GM12878 (cell line): ENCODE data around the gene ADPRHL1. TPM values are rescaled to one million over a fixed set of nuclear protein-coding genes. Genes with fewer than 3 reads are reported as not detected.

Experiments used
- ATAC-seq: fragments of 200-7000 bp; cut with Tn5 transposase; 3 replicates; pipeline ENCODE4 v1.9.1; 2020; ENCODE audit warnings: mild to moderate bottlenecking, moderate library complexity
- BruUV-seq: library from RNA; stranded (reverse); fragments of 400-500 nt; replicated peaks from 2 replicates; lab custom pipeline; 2021; lab: Mats Ljungman, UMichigan
- CTCF ChIA-PET: fragments of 300-600 bp; sonication (Branson Sonifier 250); formaldehyde crosslinking; extraction: SDS; loops from one replicate; lab custom pipeline; 2021; ENCODE audit warnings: inconsistent platforms; lab: Yijun Ruan, JAX
- POLR2A ChIA-PET: fragments of 350-600 bp; formaldehyde crosslinking; extraction: SDS; loops from one replicate; lab custom pipeline; 2021; ENCODE audit warnings: inconsistent platforms; lab: Charles Lee
- RAD21 ChIA-PET: fragments of 300-600 bp; sonication (Branson Sonifier 250); formaldehyde crosslinking; loops from one replicate; lab custom pipeline; 2023; ENCODE audit warnings: antibody characterized with exemption; ENCODE audit not compliant: unreplicated experiment; lab: Charles Lee
- SMC1A ChIA-PET: fragments of 300-600 bp; sonication (Branson Sonifier 250); formaldehyde crosslinking; loops from one replicate; lab custom pipeline; 2023; ENCODE audit not compliant: unreplicated experiment, uncharacterized antibody; lab: Charles Lee
- DNase-seq: peaks from one replicate; pipeline ENCODE4 v3.0.0-alpha.2; 2011; ENCODE audit warnings: low read depth, low spot score
- FAIRE-seq: peaks from 3 replicates; lab custom pipeline; 2011; peaks lifted over from hg19 to GRCh38; lab: Jason Lieb, UNC
- H2AFZ ChIP-seq: 2 replicates; pipeline ENCODE4 v1.6.0; 2011; ENCODE audit warnings: low read depth, low read length, control low read depth; ENCODE audit not compliant: control insufficient read depth
- H3K27ac ChIP-seq: 2 replicates; pipeline ENCODE4 v1.5.1; 2011; ENCODE audit warnings: control low read depth; ENCODE audit not compliant: control insufficient read depth, insufficient read depth
- H3K27me3 ChIP-seq, 2 experiments: replicated peaks in 1 of 2; 2 replicates each; pipeline versions ENCODE4 v1.6.0 to v1.6.1; 2011; ENCODE audit warnings: low read length in 1 of 2; ENCODE audit not compliant: control insufficient read depth in 2 of 2, insufficient read depth in 2 of 2
- H3K36me3 ChIP-seq, 2 experiments: 2 replicates each; pipeline ENCODE4 v1.5.1; 2011; ENCODE audit warnings: low read length in 1 of 2; ENCODE audit not compliant: control insufficient read depth in 2 of 2, insufficient read depth in 2 of 2
- H3K4me1 ChIP-seq: 2 replicates; pipeline ENCODE4 v1.6.1; 2011; ENCODE audit warnings: mild to moderate bottlenecking, low read length, moderate library complexity, mixed read lengths; ENCODE audit not compliant: control insufficient read depth, insufficient read depth
- H3K4me2 ChIP-seq: 2 replicates; pipeline ENCODE4 v1.6.0; 2011; ENCODE audit warnings: control low read depth; ENCODE audit not compliant: control insufficient read depth, insufficient read depth
- H3K4me3 ChIP-seq: fragments of 200-600 bp; sonication (generic); 2 replicates; pipeline ENCODE4 v1.5.1; 2016
- H3K79me2 ChIP-seq: 2 replicates; pipeline ENCODE4 v1.6.0; 2011; ENCODE audit warnings: low read length; ENCODE audit not compliant: control insufficient read depth, insufficient read depth
- H3K9ac ChIP-seq: 2 replicates; pipeline ENCODE4 v1.8.0; 2011; ENCODE audit warnings: low read length, control low read depth, mixed read lengths; ENCODE audit not compliant: control insufficient read depth, insufficient read depth
- H3K9me3 ChIP-seq: replicated peaks from 3 replicates; pipeline ENCODE4 v1.5.1; 2011; ENCODE audit warnings: mild to moderate bottlenecking, low read length; ENCODE audit not compliant: control insufficient read depth, insufficient read depth
- H4K20me1 ChIP-seq: 2 replicates; pipeline ENCODE4 v1.6.0; 2011; ENCODE audit not compliant: control insufficient read depth, insufficient read depth
- BMI1 ChIP-seq: fragments of 450-650 bp; IDR thresholded peaks from 2 replicates; pipeline ENCODE4 v1.6.1; 2016; ENCODE audit warnings: mild to moderate bottlenecking, moderate library complexity, borderline replicate concordance
- CBX3 ChIP-seq: fragments of 200-600 bp; sonication (generic); IDR thresholded peaks from 2 replicates; pipeline ENCODE4 v1.6.1; 2016; ENCODE audit warnings: low read depth, borderline replicate concordance
- CEBPB ChIP-seq, 2 experiments: fragments of 150-350 bp in 1 of 2; IDR thresholded peaks; 2 replicates each; pipeline ENCODE4 v1.6.1; 2012 to 2014; ENCODE audit warnings: low read depth in 2 of 2, low read length in 2 of 2, borderline replicate concordance in 1 of 2, inconsistent platforms in 1 of 2
- CREB1 ChIP-seq: IDR thresholded peaks from 2 replicates; pipeline ENCODE4 v1.6.1; 2012; ENCODE audit warnings: low read depth, mild to moderate bottlenecking, inconsistent platforms
- FOS ChIP-seq: IDR thresholded peaks from 3 replicates; pipeline ENCODE4 v1.6.1; 2011; ENCODE audit warnings: borderline replicate concordance; ENCODE audit not compliant: insufficient read length; ENCODE audit errors: extremely low read depth
- GABPA ChIP-seq: IDR thresholded peaks from 2 replicates; pipeline ENCODE4 v1.6.1; 2014; ENCODE audit warnings: antibody characterized with exemption, low read depth, mild to moderate bottlenecking, inconsistent platforms
- HDAC6 ChIP-seq: fragments of 200-600 bp; sonication (generic); IDR thresholded peaks from one replicate; pipeline ENCODE4 v1.8.0; 2017; ENCODE audit warnings: antibody characterized with exemption; ENCODE audit not compliant: unreplicated experiment
- IKZF1 ChIP-seq: fragments of 450-650 bp; conservative IDR thresholded peaks from 2 replicates; pipeline ENCODE4 v1.6.1; 2017; ENCODE audit warnings: antibody characterized with exemption, mild to moderate bottlenecking
- IRF3 ChIP-seq: fragments of 450-650 bp; IDR thresholded peaks from 2 replicates; pipeline ENCODE4 v1.6.1; 2014; ENCODE audit warnings: mild to moderate bottlenecking
- LARP7 ChIP-seq: fragments of 450-650 bp; IDR thresholded peaks from 2 replicates; pipeline ENCODE4 v1.6.1; 2017; ENCODE audit warnings: mild to moderate bottlenecking
- NBN ChIP-seq: fragments of 450-650 bp; IDR thresholded peaks from 2 replicates; pipeline ENCODE4 v1.6.1; 2016
- RAD51 ChIP-seq: fragments of 450-650 bp; IDR thresholded peaks from 2 replicates; pipeline ENCODE4 v1.6.1; 2016; ENCODE audit warnings: moderate library complexity, mild to moderate bottlenecking, inconsistent platforms
- SMC3 ChIP-seq: IDR thresholded peaks from 2 replicates; pipeline ENCODE4 v1.6.1; 2011; ENCODE audit warnings: low read length, improper control_type of control experiment, borderline replicate concordance
- SREBF2 ChIP-seq: IDR thresholded peaks from 2 replicates; pipeline ENCODE4 v1.6.1; 2012; ENCODE audit warnings: mild to moderate bottlenecking, low read length
- TCF12 ChIP-seq: IDR thresholded peaks from 2 replicates; pipeline ENCODE4 v1.6.1; 2011; ENCODE audit warnings: low read depth, mild to moderate bottlenecking, low read length
- WRNIP1 ChIP-seq: IDR thresholded peaks from 2 replicates; pipeline ENCODE4 v1.6.1; 2011; ENCODE audit warnings: low read depth, low read length, improper control_type of control experiment, borderline replicate concordance
- YY1 ChIP-seq: IDR thresholded peaks from 2 replicates; pipeline ENCODE4 v1.6.1; 2011; ENCODE audit warnings: low read depth, mild to moderate bottlenecking, low read length
- ZNF687 ChIP-seq: fragments of 450-650 bp; IDR thresholded peaks from 2 replicates; pipeline ENCODE4 v1.6.1; 2017; ENCODE audit warnings: mild to moderate bottlenecking, moderate library complexity
- WGBS: methylation state at CpG from one replicate; pipeline ENCODE4 v1.1.6; 2016; ENCODE audit warnings: low lambda C conversion rate; ENCODE audit not compliant: insufficient replicate concordance, insufficient coverage; ENCODE audit errors: missing lambda C conversion rate; 5-methylcytosine and 5-hydroxymethylcytosine counted together
- in situ Hi-C: fragments of 300-500 bp; cut with MboI; formaldehyde crosslinking; loops from 9 replicates; pipeline ENCODE4 v1.14.3; 2018; ENCODE audit warnings: mixed read lengths
- intact Hi-C: fragments of 100-400 bp; cut with micrococcal nuclease; formaldehyde crosslinking; loops from one replicate; pipeline ENCODE4 v1.14.2; 2022; ENCODE audit not compliant: unreplicated experiment
- polyA plus RNA-seq, 11 experiments: library from polyadenylated mRNA; depleted of rRNA in 4 of 11; unstranded in 6 of 11; stranded (reverse) in 5 of 11; fragments of >200 nt; fragmentation: Nextera tagmentation in 4 of 11; fragmentation: Illumina TruSeq in 1 of 11; extraction: Ambion mirVana in 4 of 11; extraction: Trizol in 1 of 11; gene quantifications; 1 replicate in 1 of 11; 2 replicates in 10 of 11; pipeline versions ENCODE4 v1.2.1 to v1.2.3, GENCODE V29; 2011 to 2016; ENCODE audit warnings: inconsistent platforms in 2 of 11, missing spikeins in 2 of 11, low read depth in 1 of 11
- total RNA-seq, 4 experiments: library from RNA; depleted of rRNA in 3 of 4; stranded (reverse); fragments of >200 nt in 3 of 4; fragmentation: Illumina TruSeq in 1 of 4; extraction: Trizol in 1 of 4; gene quantifications; 2 replicates each; pipeline versions ENCODE4 v1.2.1 to v1.2.3, GENCODE V29; 2013 to 2021
- TF ChIP-seq, protein P1 (sequence below): fragments of 450-650 bp; IDR thresholded peaks from 2 replicates; pipeline ENCODE4 v1.6.1; 2017; ENCODE audit warnings: borderline replicate concordance

ADPRHL1 gene
- total and polyA plus RNA-seq, 10 of the 15 experiments (the other 5 are each of a cell fraction or from before 2014, with no cell fraction given) = 0.05 to 1.9 (median 1.0) TPM

DNA sequence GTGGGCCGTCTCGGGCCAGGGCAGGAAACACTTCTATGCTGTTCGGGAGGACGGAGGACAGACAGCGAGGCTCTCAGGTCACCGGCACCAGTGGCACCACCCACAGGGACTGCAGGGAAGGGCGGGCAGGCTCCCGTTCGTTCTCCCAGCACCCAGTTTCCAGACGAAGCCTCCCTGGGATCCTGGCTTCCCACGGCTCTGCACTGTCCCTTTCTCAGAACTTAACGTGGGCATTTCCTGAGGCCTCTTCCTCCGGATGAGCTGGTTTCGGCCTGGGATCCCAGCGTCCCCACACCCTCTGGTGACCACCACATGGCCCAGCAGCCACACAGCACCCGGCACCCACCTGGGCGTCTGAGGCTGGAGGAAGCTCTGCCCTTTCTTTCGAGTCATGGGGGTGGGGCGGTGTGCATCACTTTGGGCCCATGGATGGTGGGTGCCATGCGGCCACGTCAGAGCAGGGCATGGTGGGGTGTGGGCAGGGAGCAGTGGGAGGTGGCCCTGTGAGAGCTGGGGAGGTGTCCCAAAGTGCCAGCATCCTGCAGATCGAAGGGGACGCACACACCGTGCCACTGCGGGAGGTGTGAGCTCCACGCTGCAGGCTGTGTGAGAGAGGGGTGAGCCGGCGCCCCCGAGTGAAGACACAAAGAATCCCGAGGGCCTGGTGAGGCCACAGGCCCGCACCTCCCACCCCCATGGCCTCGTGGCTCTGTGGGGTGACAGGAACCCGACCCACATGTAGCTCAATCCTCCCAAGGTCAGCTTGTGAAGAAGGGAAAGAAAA, 50.6 kb downstream of the ADPRHL1 start:
- in situ Hi-C loops = no loop called here
- H3K9me3 ChIP-seq = no peaks in the 10 kb centered on the region
- H3K27me3 ChIP-seq = no peaks in the 10 kb centered on the region
- no peaks in the 10 kb centered on the region for H3K79me2 ChIP-seq
- no peak overlapping the region for H3K9ac ChIP-seq
- no peak overlapping the region for H3K4me3 ChIP-seq
- H4K20me1 ChIP-seq = no peaks in the 10 kb centered on the region
- RAD21 ChIA-PET = no interaction called here
- SMC1A ChIA-PET = no interaction called here
- POLR2A ChIA-PET = no interaction called here
- ATAC-seq = no peak
- no peak for DNase-seq
- H3K4me1 ChIP-seq = no peaks in the 10 kb centered on the region
- BruUV-seq = no TSS peak
- CTCF ChIA-PET = interaction anchor here (1.0 kb wide), 1 partner anchor 11 kb away, joined by 3 read pairs; no protein-coding TSS in a partner anchor
- H3K27ac ChIP-seq = no peak overlapping the region
- H3K4me2 ChIP-seq = no peak overlapping the region
- 36% methylated on average over 32 of the region's 33 CpGs for WGBS
- no peak for FAIRE-seq
- intact Hi-C loops = no loop called here
- no peaks in the 10 kb centered on the region for H3K36me3 ChIP-seq
- no peak overlapping the region for H2AFZ ChIP-seq
- no peak for TF ChIP-seq SMC3
- no peak for TF ChIP-seq CBX3
- TF ChIP-seq, protein P1, sequence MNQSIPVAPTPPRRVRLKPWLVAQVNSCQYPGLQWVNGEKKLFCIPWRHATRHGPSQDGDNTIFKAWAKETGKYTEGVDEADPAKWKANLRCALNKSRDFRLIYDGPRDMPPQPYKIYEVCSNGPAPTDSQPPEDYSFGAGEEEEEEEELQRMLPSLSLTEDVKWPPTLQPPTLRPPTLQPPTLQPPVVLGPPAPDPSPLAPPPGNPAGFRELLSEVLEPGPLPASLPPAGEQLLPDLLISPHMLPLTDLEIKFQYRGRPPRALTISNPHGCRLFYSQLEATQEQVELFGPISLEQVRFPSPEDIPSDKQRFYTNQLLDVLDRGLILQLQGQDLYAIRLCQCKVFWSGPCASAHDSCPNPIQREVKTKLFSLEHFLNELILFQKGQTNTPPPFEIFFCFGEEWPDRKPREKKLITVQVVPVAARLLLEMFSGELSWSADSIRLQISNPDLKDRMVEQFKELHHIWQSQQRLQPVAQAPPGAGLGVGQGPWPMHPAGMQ = no peak
- no peak for TF ChIP-seq GABPA
- no peak for TF ChIP-seq NBN
- TF ChIP-seq CEBPB (IDR thresholded peaks at IDR 0.05; ENCODE audit: borderline replicate concordance in 1 of 2, low read depth in 2 of 2, low read length in 2 of 2) = no peak
- no peak for TF ChIP-seq SREBF2
- no peak for TF ChIP-seq CREB1
- TF ChIP-seq BMI1 = no peak
- TF ChIP-seq LARP7 = no peak
- TF ChIP-seq FOS = no peak
- TF ChIP-seq IKZF1 = no peak
- no peak for TF ChIP-seq TCF12
- TF ChIP-seq WRNIP1 = no peak
- no peak for TF ChIP-seq HDAC6
- TF ChIP-seq IRF3 = no peak
- no peak for TF ChIP-seq YY1
- TF ChIP-seq ZNF687 = no peak
- no peak for TF ChIP-seq RAD51
